HG02970 (cell line): ENCODE data around the gene IPO5.

Experiments
- ATAC-seq: cut with Tn5 transposase; IDR thresholded peaks from one replicate; pipeline ENCODE4 v1.9.1; 2021; ENCODE audit warnings: mild to moderate bottlenecking, moderate library complexity, moderate number of reproducible peaks; ENCODE audit not compliant: unreplicated experiment, low FRiP score

Gene IPO5

DNA sequence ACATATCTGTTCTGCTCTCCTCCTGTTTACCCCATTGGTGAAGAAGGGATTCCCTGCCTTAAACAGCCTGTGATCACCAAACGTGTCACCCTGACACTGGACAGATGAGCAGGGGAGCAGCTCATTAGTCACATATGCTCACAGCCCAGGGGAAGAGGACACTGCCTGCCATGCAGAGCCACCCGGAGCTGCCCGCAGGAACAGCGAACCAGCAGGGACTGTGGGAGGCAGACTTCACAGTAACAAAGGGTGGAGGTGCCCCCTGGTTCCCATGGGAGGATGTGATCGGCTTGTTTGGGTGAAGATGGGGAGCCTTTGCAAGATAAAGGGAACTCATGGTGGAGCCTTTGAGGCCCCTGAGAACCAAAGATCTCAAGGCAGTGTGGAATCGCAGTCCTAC lies 100.8 kb downstream of the IPO5 start:
- ATAC-seq = no peak

DNA sequence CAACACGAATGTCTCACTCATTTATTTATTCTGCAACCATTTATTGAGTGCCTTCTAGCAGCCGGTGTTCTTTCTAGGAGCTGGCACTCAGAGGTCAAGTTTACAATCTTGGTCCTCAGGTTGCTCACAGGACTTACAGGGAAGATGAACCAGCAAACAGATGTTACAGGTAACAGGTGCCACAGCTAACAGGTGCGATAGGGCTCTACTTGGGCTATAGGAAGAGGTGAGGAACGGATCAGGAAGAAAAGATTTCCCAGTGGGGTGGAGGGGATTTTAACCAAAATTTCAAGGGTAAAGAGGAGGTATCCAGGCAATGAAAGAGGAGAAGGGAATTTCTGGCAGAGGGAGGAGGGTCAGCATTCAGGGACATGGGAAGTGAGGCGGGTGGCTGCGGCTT lies 102.1 kb downstream of the IPO5 start:
- no peak for ATAC-seq

DNA sequence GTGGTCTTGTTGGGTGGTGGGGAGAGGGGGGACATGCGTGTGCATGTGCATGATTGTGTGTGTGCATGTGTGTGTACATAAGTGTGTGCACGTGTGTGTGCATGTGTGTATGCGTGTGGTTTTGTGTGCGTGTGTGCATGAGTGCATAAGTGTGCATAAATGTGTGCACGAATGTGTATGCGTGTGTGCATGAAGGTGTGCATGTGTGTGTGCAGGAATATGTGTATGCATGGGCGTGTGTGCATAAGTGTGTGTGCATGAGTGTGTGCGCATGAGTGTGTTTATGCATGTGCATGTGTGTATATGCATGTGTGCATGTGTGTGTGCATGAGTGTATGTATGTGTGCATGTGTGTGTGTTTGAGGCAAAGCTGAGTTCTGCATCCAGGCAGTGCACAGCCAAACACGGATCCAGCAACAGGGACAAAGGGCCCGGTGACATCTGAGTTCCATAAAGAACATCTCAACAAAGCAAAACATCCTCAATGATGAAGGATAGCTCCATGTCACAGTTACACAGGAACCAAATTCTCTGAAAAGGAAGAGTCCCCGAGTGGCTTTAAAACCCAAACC lies 103.5 kb downstream of the IPO5 start:
- no peak for ATAC-seq

DNA sequence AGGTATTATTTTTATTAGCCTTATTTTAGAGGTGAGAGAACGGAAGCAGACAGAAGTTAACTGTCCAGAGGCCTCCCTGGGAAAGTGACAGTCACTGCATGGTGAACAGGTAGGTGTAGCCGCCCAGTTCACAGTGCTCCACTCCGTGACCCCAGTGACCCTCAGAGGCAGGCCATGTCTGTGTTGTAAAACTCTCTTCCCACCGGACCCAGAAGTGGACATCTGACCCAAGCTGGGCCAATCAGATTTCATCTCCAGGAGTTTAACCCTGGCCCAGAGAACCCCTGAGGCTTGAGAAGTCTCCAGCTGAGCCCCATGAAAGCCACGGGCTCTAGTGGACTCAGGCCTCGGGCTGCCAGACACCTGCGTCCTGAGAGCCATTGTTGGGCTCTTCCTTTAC lies 105.8 kb downstream of the IPO5 start:
- no peak for ATAC-seq

DNA sequence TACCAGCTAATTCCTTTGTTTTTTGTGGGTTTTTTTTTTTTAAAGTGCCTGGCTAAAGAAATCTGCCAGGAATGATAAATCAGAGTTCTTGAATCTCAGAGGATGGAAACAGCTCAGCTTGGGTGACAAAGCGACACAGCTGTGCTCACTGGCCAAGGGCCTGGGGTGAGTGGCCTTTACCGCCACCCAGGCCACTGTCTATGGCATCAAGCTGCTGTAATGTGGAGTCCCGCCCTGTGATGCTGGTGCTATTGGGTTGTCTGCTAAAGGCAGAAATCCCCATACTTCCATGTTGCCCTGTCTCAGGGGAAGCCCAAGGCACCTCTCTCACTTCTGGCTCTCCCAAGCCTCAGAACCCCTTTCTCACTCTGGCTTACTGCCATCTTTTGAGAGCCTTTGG lies 106.8 kb downstream of the IPO5 start:
- no peak for ATAC-seq

DNA sequence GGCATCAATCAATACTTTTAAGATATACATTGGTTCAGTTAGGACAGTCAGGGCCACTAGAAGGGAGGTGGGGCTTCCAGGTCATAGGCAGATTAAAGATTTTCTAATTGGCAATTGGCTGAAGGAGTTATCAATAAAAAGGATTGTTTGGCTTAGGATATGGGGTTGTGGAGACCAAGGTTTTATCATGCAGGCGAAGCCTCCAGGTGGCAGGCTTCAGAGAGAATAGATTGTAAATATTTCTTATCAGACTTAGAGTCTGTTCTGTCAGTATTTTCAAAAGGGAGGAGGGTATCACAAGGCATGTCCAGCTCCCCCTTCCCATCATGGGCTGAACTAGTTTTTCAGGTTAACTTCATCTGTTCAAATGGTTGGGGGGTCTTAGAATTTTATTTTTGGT lies 112.0 kb downstream of the IPO5 start:
- no peak for ATAC-seq

DNA sequence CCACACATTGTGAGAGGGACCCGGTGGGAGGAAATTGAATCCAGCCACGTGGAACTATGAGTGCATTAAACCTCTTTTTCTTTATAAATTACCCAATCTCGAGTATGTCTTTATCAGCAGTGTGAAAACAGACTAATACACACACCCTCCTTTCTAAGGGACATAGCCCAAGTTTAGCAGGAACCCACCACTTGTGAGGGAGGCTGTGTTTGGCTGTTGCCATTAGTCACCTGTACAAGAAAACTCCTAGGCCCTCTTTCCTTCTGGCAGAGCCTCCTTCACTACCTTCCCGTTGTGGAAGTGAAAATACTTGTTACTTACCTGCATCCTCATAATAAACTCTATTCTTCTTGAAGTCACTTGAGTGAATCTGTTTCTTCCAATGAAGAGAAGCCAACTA lies 113.2 kb downstream of the IPO5 start:
- ATAC-seq = no peak

DNA sequence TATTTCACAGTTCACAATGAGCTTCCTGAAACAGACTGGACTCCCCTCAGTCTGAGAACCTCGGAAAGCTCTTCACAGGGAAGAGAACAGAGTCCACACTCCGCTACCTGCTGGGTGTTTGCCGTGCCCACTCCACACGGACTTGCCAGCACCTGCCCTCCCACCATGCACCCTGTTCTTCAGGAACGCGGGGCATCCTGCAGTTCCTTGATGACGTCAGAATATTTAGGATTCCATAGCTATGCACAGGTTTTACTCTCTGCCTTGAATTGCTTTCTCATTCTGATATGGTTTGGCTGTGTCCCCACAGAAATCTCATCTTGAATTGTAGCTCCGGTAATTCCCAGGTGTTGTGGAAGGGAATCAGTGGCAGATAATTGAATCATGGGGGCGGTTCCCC lies 115.0 kb downstream of the IPO5 start:
- ATAC-seq = no peak

DNA sequence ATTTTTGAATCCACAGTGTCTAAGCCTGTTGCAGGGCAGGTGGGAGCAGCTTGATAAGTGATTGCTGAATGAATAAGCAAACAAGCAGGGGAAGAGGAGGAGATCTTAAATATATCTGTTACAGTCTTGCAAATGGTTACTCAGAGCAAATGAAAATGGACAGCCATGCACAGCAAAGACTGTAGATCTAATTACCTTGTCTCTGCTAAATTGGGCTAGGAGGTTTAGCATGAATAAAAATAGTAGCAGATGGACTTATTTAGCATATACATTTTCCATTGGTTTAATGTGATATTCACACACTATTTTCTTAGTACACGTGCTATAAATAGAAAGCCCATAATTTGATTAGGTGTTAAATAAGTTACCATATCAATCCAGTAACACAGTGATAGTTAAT lies 116.5 kb downstream of the IPO5 start:
- ATAC-seq = no peak

DNA sequence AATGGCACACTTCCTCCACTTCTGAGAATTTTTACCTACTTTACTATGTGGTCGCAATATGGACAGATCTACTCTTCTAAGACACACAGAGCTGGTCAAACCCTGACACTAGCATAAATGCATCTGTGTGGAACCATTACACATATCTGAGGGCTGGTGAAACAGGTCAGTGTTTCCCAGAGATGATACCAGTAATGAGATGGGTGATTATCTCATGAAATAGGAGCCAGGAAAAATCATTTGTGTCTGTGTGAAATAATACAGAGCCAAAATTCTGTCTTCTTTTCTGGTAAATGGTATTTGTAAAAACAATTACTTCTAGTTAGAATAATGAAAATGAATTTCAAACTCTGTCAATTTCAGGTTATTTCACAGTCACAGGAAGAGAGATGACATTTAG lies 117.8 kb downstream of the IPO5 start:
- no peak for ATAC-seq

DNA sequence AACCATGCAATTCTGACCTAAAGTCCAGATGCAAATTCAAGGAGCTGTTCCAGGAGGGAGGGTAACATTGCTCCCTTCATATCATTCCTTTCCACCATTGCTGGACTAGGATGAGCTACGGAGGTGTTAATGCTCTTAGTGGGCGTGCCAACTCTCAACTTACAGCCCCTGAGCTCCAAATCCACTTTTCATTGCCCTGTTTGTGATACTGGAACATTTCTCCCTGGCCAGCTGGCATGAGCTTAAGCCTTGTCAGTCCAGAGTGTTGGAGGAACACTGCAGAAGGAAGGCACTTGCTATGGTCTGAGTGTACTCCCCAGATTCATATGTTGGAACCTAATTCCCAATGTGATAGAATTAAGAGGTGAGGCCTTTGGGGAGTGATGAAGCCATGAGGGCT lies 119.0 kb downstream of the IPO5 start:
- ATAC-seq = no peak
